Fibroblast of peridontal ligament (primary cell): Measurements from ENCODE around the gene MYO10.
A peak's percentile ranks its signal among the peaks of the same experiment; 100 is the strongest.
"Not testable (repeated sequence)": the region's sequence is repeated elsewhere in the genome, so short reads cannot be mapped to it uniquely, and the experiment has no call there.

Experiments
- DNase-seq: peaks from one replicate; pipeline ENCODE4 v3.0.0-alpha.2; 2010; ENCODE audit errors: extremely low read depth

Gene MYO10

GRCh38 chr5:16668631-16669030 lies 267.5 kb downstream of the MYO10 start:
- DNase-seq, result no peak

- no peak for DNase-seq
Measured at GRCh38 chr5:16668194-16668593, 267.9 kb downstream of the MYO10 start.

DNA sequence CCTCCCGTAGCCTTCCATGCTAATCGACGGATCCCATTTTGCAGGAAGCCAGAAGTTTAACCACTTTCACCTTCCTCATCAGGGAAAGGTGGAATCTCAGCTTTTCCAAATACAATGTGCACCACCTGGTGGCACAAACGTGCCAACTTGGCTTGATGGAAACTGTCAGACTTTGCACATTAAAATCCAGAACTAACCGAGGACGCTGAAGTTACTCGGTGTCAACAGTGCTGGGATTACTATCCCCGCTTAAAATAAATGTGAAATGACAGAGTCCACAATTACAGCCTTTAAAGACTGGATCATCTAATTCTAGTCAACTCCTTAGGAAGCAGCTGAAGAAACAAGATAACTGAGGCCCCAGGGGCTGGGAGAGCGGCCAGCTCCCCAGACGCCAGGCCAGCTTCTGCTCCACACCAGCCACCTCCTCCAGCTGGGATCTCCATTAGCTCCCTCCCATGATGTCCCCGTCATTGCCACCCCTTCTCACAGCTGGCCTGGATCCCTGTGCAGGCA lies 269.1 kb downstream of the MYO10 start:
- DNase-seq, result no peak

- DNase-seq, result no peak
Measured at GRCh38 chr5:16666130-16666882, 269.8 kb downstream of the MYO10 start.

DNA sequence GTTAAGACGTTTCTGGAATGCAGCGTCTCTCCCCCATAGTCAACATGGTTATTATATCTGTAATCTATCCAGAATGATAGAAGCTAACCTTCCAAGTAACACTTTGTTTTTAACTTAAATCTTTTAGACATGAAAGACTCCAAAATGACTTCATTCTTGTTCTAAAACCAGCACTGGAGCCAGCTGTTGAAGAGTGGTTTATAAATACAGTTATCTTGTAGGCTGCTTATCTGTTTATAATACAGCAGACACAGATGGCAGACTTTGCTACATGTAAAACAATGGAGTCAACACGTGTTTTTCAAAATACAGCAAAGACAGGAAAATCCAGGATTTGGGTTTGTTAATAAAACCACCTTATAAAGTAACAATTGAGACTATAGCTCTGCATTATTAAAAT lies 270.5 kb downstream of the MYO10 start:
- no peak for DNase-seq

- no peak for DNase-seq
Measured at GRCh38 chr5:16664368-16664767, 271.7 kb downstream of the MYO10 start.

- DNase-seq, result peak; percentile 48
Measured at GRCh38 chr5:16663840-16664239, 272.2 kb downstream of the MYO10 start.

- DNase-seq, result no peak
Measured at GRCh38 chr5:16661713-16662112, 274.4 kb downstream of the MYO10 start.

GRCh38 chr5:16660982-16661381 lies 275.1 kb downstream of the MYO10 start:
- no peak for DNase-seq

DNA sequence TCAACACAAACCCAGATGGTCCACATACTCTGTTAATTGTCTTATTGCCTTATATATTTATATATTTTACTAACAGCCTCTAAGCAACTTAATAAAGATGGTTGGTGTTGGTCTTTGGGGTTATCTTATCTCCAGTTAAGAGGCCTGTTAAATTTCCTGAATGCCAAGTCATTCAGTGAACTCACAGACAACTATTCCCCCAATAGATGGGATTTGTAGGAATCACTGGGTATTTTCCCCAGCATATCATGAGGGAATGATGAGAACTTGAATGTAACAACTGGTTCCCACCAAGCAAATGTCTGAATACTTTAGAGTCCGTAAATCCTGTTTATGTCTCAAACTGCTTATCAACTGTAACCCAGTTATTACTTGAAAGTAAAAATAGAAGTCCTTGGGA lies 276.6 kb downstream of the MYO10 start:
- DNase-seq, result no peak

- DNase-seq, result peak; percentile 76
Measured at GRCh38 chr5:16656561-16657191, 279.4 kb downstream of the MYO10 start.

GRCh38 chr5:16654647-16655334 lies 281.3 kb downstream of the MYO10 start:
- no peak for DNase-seq

DNA sequence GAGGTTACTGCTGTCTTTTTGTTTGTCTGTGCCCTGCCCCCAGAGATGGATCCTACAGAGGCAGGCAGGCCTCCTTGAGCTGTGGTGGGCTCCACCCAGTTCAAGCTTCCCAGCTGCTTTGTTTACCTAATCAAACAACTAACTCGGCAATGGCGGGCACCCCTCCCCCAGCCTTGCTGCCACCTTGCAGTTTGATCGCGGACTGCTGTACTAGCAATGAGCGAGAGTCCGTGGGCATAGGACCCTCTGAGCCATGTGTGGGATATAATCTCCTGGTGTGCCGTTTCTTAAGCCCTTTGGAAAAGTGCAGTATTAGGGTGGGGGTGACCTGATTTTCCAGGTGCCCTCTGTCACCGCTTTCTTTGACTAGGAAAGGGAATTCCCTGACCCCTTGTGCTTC lies 287.3 kb downstream of the MYO10 start:
- DNase-seq, result not testable (repeated sequence)

DNA sequence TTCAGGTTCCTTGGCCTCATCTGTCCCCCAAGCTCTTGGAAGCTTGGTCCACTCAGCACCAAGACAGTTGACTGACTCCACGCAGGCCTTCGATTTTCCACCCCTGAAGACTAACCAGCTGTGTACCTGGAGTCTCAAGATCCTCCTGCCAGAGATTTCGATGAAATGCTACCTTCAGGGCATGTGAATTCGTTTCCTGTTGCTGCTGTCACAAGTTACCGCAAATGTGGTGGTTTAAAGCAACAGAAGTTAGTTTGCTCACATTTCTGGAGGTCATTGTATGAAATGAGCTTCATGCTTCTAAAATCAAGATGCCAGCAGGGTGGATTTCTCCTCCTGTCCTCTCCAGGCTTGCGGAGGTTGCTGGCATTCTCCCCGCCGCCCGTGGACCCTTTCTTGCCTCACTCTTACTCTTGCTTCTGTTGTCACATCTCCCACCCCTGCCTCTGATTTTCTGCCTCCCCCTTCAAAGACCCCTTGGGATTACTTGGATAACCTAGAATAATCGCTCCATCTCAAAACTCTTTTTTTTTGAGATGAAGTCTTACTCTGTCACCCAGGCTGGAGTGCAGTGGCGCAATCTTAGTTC lies 291.7 kb downstream of the MYO10 start:
- no peak for DNase-seq

DNA sequence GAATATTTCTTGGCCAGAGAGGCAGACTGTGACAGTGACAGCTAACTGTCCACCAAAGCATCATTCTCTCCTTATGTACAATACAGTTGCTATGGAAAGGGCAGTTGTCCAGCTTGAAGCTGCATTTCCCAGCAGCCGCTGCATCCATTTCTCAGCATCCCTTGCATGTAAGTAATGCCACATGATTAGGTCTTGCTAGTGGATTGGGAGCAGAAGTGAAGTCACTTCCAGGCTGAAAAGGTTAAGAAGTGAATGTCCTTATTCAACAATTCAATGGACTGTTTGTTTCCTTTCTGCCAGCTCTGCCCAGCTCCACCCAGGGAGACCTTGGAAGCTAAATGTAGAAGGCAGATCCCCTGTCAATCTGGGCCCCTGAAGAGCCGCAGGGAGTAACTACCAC lies 293.2 kb downstream of the MYO10 start:
- no peak for DNase-seq

DNA sequence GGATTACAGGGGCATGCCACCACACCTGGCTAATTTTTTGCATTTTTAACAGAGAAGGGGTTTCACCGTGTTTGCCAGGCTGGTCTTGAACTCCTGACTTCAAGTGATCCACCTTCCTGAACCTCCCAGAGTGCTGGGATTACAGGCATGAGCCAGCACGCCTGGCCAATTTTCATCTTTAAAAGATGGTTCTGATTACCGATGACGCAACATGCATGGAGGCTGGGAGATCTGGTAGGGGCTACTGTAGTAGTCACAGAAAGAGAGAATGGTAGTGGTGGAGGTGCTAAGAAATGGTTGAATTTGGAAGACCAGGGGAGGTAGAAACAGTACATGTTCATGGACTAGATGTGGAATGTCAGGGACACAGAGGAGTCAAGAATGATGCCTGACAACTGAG lies 296.9 kb downstream of the MYO10 start:
- no peak for DNase-seq

DNA sequence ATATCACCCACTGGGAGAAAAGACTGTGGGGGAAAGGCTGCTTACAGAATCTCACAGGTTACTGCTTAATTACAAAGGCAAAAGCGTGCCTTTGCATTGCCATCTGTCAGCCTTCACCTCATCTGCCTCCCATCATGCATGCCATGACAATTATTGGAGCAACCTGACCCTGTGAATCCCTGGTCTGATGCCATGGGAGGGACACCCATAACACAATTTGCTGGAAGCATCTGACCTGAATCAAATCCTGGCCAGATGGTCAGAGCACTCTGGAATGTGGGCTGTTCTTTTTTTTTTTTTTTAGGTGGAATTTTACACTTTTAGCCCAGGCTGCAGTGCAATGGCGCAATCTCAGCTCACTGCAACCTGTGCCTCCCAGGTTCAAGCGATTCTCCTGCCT lies 307.7 kb downstream of the MYO10 start:
- DNase-seq, result no peak

DNA sequence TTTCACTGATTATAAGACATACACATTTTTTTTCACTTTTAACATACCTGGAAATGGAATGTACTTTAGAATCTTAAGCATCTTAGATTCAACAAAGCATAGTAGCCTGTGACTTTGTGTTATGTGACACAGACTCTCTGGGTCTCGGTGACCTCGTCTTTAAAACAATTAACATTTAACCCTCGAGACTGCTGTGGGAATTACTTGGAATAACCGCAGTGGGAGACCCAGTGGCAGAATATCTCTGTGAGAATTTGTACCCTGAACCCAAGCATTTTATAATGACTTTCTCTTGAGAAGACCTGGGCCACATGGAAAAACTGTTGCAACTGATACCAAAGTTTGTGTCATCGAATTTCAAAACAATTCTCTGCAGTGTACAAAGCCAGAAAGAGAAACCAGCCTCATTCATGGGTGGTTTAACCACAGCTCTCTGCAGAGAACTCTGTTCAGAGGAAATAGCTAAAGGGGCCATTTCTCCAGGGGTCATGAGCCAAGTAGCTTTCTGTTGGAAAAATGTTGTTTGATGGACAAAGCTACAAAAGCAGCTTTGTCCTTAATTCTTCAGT lies 309.3 kb downstream of the MYO10 start:
- peak; percentile 33 for DNase-seq

- DNase-seq, result no peak
Measured at GRCh38 chr5:16625096-16625495, 311.0 kb downstream of the MYO10 start.

GRCh38 chr5:16619136-16619535 lies 317.0 kb downstream of the MYO10 start:
- DNase-seq, result no peak

GRCh38 chr5:16618138-16618897 lies 317.8 kb downstream of the MYO10 start:
- no peak for DNase-seq
